Neural progenitor cell (in vitro differentiated cells): Measurements from ENCODE around the gene EZR. TPM values are rescaled to one million over a fixed set of nuclear protein-coding genes. Genes with fewer than 3 reads are reported as not detected.

Source experiments
- DNase-seq: peaks from one replicate; pipeline ENCODE4 v3.0.0-alpha.2; 2016; ENCODE audit warnings: low spot score
- H2AFZ ChIP-seq: fragments of 200-600 bp; sonication (generic); replicated peaks from 2 replicates; pipeline ENCODE4 v1.6.1; 2016; ENCODE audit warnings: antibody characterized with exemption
- H3F3A ChIP-seq: fragments of 200-600 bp; sonication (generic); 2 replicates; pipeline ENCODE4 v1.6.1; 2016; ENCODE audit warnings: antibody characterized with exemption, low read depth
- H3K27ac ChIP-seq: fragments of 200-600 bp; sonication (generic); 2 replicates; pipeline ENCODE4 v1.5.1; 2016; ENCODE audit warnings: mild to moderate bottlenecking
- H3K27me3 ChIP-seq: fragments of 200-600 bp; sonication (generic); 2 replicates; pipeline ENCODE4 v1.6.1; 2016; ENCODE audit warnings: mild to moderate bottlenecking, moderate library complexity
- H3K36me3 ChIP-seq: fragments of 200-600 bp; sonication (generic); 2 replicates; pipeline ENCODE4 v1.5.1; 2016
- H3K4me1 ChIP-seq: fragments of 200-600 bp; sonication (generic); 2 replicates; pipeline ENCODE4 v1.6.1; 2016; ENCODE audit warnings: mixed run types
- H3K4me2 ChIP-seq: fragments of 200-600 bp; sonication (generic); 2 replicates; pipeline ENCODE4 v1.6.1; 2016
- H3K4me3 ChIP-seq: fragments of 200-600 bp; sonication (generic); 2 replicates; pipeline ENCODE4 v1.5.1; 2016
- H3K79me2 ChIP-seq: fragments of 200-600 bp; sonication (generic); 2 replicates; pipeline ENCODE4 v1.6.1; 2016; ENCODE audit warnings: low read depth
- H3K9ac ChIP-seq: fragments of 200-600 bp; sonication (generic); 2 replicates; pipeline ENCODE4 v1.6.1; 2016
- H3K9me3 ChIP-seq: fragments of 200-600 bp; sonication (generic); 2 replicates; pipeline ENCODE4 v1.5.1; 2016; ENCODE audit warnings: low read depth
- H4K20me1 ChIP-seq: fragments of 200-600 bp; sonication (generic); 2 replicates; pipeline ENCODE4 v1.6.1; 2016; ENCODE audit warnings: low read depth
- H3K27ac Mint-ChIP-seq: 3 replicates; pipeline ENCODE4 v1.8.0; 2021; ENCODE audit warnings: mixed read lengths
- H3K27me3 Mint-ChIP-seq: 2 replicates; pipeline ENCODE4 v1.8.0; 2022; ENCODE audit warnings: low read depth, mild to moderate bottlenecking, inconsistent platforms, moderate library complexity, mixed read lengths; ENCODE audit not compliant: insufficient read depth
- H3K36me3 Mint-ChIP-seq: 3 replicates; pipeline ENCODE4 v1.8.0; 2021; ENCODE audit warnings: mixed read lengths
- H3K4me1 Mint-ChIP-seq: 3 replicates; pipeline ENCODE4 v1.8.0; 2021; ENCODE audit warnings: mixed read lengths
- H3K4me3 Mint-ChIP-seq: 3 replicates; pipeline ENCODE4 v1.8.0; 2021; ENCODE audit warnings: mild to moderate bottlenecking, moderate library complexity, mixed read lengths
- H3K9me3 Mint-ChIP-seq: 3 replicates; pipeline ENCODE4 v1.8.0; 2020; ENCODE audit warnings: mixed read lengths
- CTCF ChIP-seq: fragments of 200-600 bp; sonication (generic); IDR thresholded peaks from 2 replicates; pipeline ENCODE4 v1.5.1; 2017; ENCODE audit warnings: antibody characterized with exemption, mild to moderate bottlenecking
- EZH2 ChIP-seq: fragments of 200-600 bp; sonication (generic); IDR thresholded peaks from 2 replicates; pipeline ENCODE4 v1.6.1; 2017; ENCODE audit warnings: antibody characterized with exemption, mild to moderate bottlenecking, moderate library complexity
- EZH2phosphoT487 ChIP-seq: fragments of 200-600 bp; sonication (generic); IDR thresholded peaks from 2 replicates; pipeline ENCODE4 v1.6.1; 2017; ENCODE audit warnings: antibody characterized with exemption
- total RNA-seq: library from RNA; depleted of rRNA; stranded (reverse); fragments of >200 nt; gene quantifications from 2 replicates; pipeline ENCODE4 v1.2.3, GENCODE V29; 2015; ENCODE audit warnings: low replicate concordance

Gene EZR
- total RNA-seq, 1 donor from 2014 or later, result 52.0 TPM

GRCh38 chr6:158816329-158816728, 2.8 kb downstream of the EZR start:
- peak overlapping the region; percentile 99 for H3K4me3 Mint-ChIP-seq
- H3K27me3 Mint-ChIP-seq, result peaks cover 8% of the 10 kb centered on the region
- H3K27me3 ChIP-seq, result no peaks in the 10 kb centered on the region
- peak; percentile 52 for DNase-seq
- H3K4me1 Mint-ChIP-seq, result peaks cover 49% of the 10 kb centered on the region
- no peak overlapping the region for H3K9ac ChIP-seq
- no peak overlapping the region for H3K27ac Mint-ChIP-seq
- H3K9me3 ChIP-seq, result no peaks in the 10 kb centered on the region
- peaks cover 26% of the 10 kb centered on the region for H3K36me3 Mint-ChIP-seq
- peaks cover 67% of the 10 kb centered on the region for H3K79me2 ChIP-seq
- H3K4me2 ChIP-seq, result peak overlapping the region; percentile 86
- no peak for TF ChIP-seq CTCF
- peaks cover 10% of the 10 kb centered on the region for H3F3A ChIP-seq
- H3K4me3 ChIP-seq, result peak overlapping the region; percentile 70
- no peak overlapping the region for H3K27ac ChIP-seq
- H2AFZ ChIP-seq, result no peak overlapping the region
- H3K9me3 Mint-ChIP-seq, result peaks cover 4% of the 10 kb centered on the region
- peaks cover 65% of the 10 kb centered on the region for H4K20me1 ChIP-seq
- peaks cover 29% of the 10 kb centered on the region for H3K4me1 ChIP-seq
- peaks cover 3% of the 10 kb centered on the region for H3K36me3 ChIP-seq

DNA sequence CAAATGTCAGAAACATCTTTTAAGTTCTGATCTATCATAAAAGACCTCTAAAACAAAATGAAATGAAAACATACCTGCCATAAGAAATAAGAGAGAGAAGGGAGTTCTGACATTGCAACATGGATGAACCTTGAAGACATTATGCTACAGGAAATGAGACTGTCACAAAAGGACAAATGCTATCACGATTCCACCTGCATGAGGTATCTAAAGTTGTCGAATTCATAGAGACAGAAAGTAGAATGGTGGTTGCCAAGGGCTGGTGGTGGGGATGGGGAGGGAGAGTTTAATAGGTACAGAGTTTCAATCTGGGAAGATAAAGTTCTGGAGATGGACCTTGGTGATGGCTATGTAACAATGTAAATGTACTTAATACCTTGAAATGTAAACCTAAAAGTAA, 3.3 kb downstream of the EZR start:
- no peak overlapping the region for H3K27ac Mint-ChIP-seq
- peaks cover 29% of the 10 kb centered on the region for H3K4me1 ChIP-seq
- no peak for TF ChIP-seq CTCF
- no peak for TF ChIP-seq EZH2
- no peak for TF ChIP-seq EZH2phosphoT487
- H3K9me3 ChIP-seq, result no peaks in the 10 kb centered on the region
- H3K4me2 ChIP-seq, result peak overlapping the region; percentile 86
- H3K4me1 Mint-ChIP-seq, result peaks cover 49% of the 10 kb centered on the region
- H3F3A ChIP-seq, result peaks cover 10% of the 10 kb centered on the region
- peak overlapping the region; percentile 70 for H3K4me3 ChIP-seq
- H3K27ac ChIP-seq, result no peak overlapping the region
- peaks cover 8% of the 10 kb centered on the region for H3K27me3 Mint-ChIP-seq
- H4K20me1 ChIP-seq, result peaks cover 66% of the 10 kb centered on the region
- H3K27me3 ChIP-seq, result no peaks in the 10 kb centered on the region
- DNase-seq, result no peak
- no peak overlapping the region for H2AFZ ChIP-seq
- peaks cover 26% of the 10 kb centered on the region for H3K36me3 Mint-ChIP-seq
- no peak overlapping the region for H3K9ac ChIP-seq
- H3K79me2 ChIP-seq, result peaks cover 71% of the 10 kb centered on the region
- H3K9me3 Mint-ChIP-seq, result peaks cover 4% of the 10 kb centered on the region
- H3K36me3 ChIP-seq, result peaks cover 3% of the 10 kb centered on the region
- H3K4me3 Mint-ChIP-seq, result peak overlapping the region; percentile 99

DNA sequence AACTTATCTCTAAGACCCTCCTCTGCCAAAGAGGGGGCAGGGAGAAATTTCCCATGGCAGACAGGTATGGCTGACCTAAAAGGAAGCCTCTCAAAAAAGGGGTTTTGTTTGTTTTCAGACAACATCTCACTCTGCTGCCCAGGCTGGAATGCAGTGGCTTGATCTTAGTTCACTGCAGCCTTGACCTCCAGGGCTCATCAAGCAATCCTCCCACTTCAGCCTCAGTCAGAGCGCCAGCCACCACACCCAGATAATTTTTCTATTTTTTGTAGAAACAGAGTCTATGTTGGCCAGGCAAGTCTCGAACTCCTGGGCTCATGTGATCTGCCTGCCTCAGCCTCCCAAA, 3.8 kb downstream of the EZR start:
- Histone ChIP-seq H4K20me1 (peaks cover 72% of the 10 kb centered on the region), H3K79me2 (peaks cover 77% of the 10 kb centered on the region), H3K4me3 (no peak overlapping the region), H3K4me2 (peak overlapping the region; percentile 86), H3K36me3 (peaks cover 3% of the 10 kb centered on the region), H3K4me1 (peaks cover 34% of the 10 kb centered on the region), H3F3A (peaks cover 10% of the 10 kb centered on the region), H3K27me3 (no peaks in the 10 kb centered on the region), H3K9me3 (no peaks in the 10 kb centered on the region), H3K27ac (no peak overlapping the region), H3K9ac (no peak overlapping the region), H2AFZ (no peak overlapping the region)
- H3K27me3 Mint-ChIP-seq, result peaks cover 8% of the 10 kb centered on the region
- peaks cover 52% of the 10 kb centered on the region for H3K4me1 Mint-ChIP-seq
- TF ChIP-seq CTCF (no peak), EZH2 (no peak), EZH2phosphoT487 (no peak)
- H3K4me3 Mint-ChIP-seq, result peak overlapping the region; percentile 33
- H3K27ac Mint-ChIP-seq, result no peak overlapping the region
- peaks cover 26% of the 10 kb centered on the region for H3K36me3 Mint-ChIP-seq
- no peak for DNase-seq
- H3K9me3 Mint-ChIP-seq, result peaks cover 4% of the 10 kb centered on the region

DNA sequence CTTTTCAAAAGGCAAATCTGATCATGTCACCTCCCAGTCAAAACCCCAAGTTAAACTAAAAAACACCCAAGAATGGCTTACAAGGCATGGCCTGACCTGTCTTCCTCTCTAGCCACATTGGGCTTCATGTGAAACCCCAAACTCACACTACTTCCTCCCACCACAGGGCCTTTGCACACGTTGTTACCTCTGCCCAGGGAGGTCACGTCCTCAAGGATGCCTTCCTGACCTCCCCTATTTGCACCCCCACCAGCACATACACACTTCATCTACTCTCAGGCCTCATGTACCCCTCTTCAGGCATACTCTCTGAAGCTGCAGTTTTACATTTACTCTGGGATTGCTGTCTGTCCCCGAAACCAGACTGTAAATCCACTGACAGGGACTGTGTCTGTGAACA, 6.1 kb downstream of the EZR start:
- no peak for DNase-seq
- Histone ChIP-seq H3K4me2 (no peak overlapping the region), H3K27me3 (no peaks in the 10 kb centered on the region), H2AFZ (no peak overlapping the region), H3K27ac (no peak overlapping the region), H3F3A (peaks cover 3% of the 10 kb centered on the region), H3K79me2 (peaks cover 100% of the 10 kb centered on the region), H3K9ac (no peak overlapping the region), H3K9me3 (no peaks in the 10 kb centered on the region), H3K4me3 (no peak overlapping the region), H4K20me1 (peaks cover 95% of the 10 kb centered on the region), H3K36me3 (peaks cover 3% of the 10 kb centered on the region), H3K4me1 (peaks cover 41% of the 10 kb centered on the region)
- Mint-ChIP-seq H3K36me3 (peaks cover 31% of the 10 kb centered on the region), H3K4me1 (peaks cover 53% of the 10 kb centered on the region), H3K27me3 (peaks cover 5% of the 10 kb centered on the region), H3K4me3 (no peak overlapping the region), H3K27ac (no peak overlapping the region), H3K9me3 (no peaks in the 10 kb centered on the region)
- no peak for TF ChIP-seq EZH2
- no peak for TF ChIP-seq CTCF
- no peak for TF ChIP-seq EZH2phosphoT487
